ENCODE measurements around the gene LGR5.

DNA sequence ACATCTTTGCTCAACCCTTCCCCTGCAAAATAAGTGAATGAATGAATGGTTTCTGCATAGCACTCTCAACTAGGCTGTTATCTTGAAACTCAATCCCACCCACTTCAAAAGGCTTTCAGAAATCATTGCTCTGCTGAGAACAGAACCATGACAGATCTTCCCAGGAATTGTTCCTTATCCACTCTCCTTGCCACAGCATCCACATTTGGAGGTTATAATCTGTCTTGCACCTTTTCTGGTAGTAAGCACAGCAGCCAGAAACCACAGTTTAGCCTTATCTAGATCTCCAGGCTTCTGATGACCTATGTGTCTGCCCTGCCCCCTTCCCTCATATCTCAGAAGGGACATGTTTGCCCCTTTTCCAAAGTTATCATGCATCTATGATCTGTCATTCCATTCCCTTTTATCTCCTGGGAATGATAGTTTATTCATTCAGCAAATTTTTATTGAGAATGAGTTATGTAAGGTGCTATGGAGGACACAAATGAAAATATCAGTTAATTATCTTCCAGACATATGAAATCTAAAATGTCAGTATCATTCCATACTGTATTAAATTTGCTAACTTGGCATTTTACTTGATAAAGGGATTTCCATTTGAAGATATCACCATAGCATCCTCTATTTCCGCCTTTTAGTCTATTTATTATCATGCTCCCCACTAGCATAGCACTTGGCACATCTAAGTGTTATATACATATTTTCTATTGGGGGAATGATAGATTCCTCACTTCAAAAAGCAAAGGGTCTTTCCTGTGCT lies 21.4 kb downstream of the LGR5 start:
- TF ChIP-seq, protein P1, sequence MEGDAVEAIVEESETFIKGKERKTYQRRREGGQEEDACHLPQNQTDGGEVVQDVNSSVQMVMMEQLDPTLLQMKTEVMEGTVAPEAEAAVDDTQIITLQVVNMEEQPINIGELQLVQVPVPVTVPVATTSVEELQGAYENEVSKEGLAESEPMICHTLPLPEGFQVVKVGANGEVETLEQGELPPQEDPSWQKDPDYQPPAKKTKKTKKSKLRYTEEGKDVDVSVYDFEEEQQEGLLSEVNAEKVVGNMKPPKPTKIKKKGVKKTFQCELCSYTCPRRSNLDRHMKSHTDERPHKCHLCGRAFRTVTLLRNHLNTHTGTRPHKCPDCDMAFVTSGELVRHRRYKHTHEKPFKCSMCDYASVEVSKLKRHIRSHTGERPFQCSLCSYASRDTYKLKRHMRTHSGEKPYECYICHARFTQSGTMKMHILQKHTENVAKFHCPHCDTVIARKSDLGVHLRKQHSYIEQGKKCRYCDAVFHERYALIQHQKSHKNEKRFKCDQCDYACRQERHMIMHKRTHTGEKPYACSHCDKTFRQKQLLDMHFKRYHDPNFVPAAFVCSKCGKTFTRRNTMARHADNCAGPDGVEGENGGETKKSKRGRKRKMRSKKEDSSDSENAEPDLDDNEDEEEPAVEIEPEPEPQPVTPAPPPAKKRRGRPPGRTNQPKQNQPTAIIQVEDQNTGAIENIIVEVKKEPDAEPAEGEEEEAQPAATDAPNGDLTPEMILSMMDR (IDR thresholded peaks at IDR 0.05; ENCODE audit: borderline replicate concordance, extremely low read depth, low read length, poor library complexity, severe bottlenecking), result no peak
- TF ChIP-seq EZH2 (IDR thresholded peaks at IDR 0.05; ENCODE audit: borderline replicate concordance, low read depth, low read length, severe bottlenecking), result no peak

All from DND-41 (cell line).